DMS53 treated with DMSO at 0.1 percent for 48 hours (cell line): Measurements from ENCODE around the gene KIAA0408.
"Not testable (repeated sequence)": the region's sequence is repeated elsewhere in the genome, so short reads cannot be mapped to it uniquely, and the experiment has no call there.

Experiments used
- DNase-seq: peaks from one replicate; lab custom pipeline; 2025; ENCODE audit not compliant: unreplicated experiment; lab: John Stamatoyannopoulos, UW

The KIAA0408 gene

GRCh38 chr6:127415096-127415495 lies 44.1 kb downstream of the KIAA0408 start:
- no peak for DNase-seq

GRCh38 chr6:127413123-127413522 lies 46.1 kb downstream of the KIAA0408 start:
- DNase-seq: not testable (repeated sequence)

DNA sequence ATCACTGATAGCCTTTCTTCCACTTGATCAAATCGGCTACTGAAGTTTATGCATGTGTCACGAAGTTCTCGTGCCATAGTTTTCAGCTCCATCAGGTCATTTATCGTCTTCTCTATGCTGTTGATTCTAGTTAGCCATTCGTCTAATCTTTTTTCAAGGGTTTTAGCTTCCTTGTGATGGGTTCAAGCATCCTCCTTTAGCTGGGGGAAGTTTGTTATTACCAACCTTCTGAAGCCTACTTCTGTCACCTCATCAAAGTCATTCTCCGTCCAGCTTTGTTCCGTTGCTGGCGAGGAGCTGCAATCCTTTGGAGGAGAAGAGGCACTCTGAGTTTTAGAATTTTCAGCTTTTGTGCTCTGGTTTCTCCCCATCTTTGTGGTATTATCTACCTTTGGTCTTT lies 47.2 kb downstream of the KIAA0408 start:
- DNase-seq: not testable (repeated sequence)
